ENCODE results near the gene GLRA3.
"Not testable (repeated sequence)": the region's sequence is repeated elsewhere in the genome, so short reads cannot be mapped to it uniquely, and the experiment has no call there.

Gene GLRA3

DNA sequence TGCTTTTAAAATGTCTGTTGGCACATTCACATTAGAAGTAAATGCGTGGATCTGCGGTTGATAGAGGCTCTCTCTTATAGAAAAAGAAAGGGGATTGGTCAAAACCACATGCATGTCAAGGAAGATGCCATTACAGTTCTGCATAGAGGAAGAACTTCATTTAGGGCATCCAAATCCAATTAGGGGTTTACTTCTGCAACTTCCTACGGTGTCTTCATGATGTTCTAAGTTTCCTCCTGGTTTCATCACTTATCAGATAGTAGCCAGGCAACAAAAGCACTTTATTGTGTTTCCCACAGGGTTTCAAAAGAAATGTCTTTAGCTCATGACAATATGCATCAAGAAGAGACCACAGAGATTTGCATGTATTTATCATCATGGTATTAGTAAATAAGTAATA lies 170.8 kb downstream of the GLRA3 start:
- DNase-seq (ENCODE audit: low read depth in 2 of 2): no peak

DNA sequence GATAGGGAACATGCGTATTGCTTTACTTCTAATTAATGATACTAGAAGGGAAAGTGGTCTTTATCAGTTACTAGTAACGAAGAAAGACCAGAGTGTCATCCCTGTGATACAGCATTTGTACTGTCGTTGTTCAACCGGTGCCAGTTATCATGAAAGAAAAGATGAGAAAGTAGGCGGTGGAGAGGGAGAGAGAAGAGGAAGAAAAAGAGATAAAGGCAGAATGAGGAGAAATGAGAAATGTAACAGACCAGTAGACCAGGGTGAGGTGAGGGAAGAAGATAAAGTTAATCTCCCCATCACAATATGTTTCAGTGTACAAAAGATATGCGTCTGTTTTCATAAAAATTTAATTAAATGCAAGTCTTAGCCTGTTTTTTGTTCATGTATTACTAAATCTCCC lies 171.6 kb downstream of the GLRA3 start:
- DNase-seq (ENCODE audit: low read depth in 2 of 2): no peak

DNA sequence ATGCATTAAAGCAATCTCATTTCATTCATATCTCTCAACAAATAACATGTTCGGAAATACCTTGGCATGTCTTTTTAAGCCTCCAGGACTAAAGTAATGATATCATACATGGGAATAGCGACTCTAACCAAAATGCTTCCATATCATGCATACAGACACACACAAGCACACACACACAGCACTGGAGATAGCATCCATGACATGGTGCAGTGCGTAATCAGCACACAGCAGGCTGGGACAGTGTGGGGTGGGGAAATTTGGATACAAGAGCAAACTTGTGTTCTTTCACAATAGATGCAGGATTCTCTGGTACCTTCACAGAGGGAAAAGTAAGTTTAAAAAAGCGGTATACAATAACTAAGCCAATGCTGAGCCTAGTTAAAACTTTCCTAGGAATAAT lies 174.4 kb downstream of the GLRA3 start:
- DNase-seq (ENCODE audit: low read depth in 2 of 2): no peak

DNA sequence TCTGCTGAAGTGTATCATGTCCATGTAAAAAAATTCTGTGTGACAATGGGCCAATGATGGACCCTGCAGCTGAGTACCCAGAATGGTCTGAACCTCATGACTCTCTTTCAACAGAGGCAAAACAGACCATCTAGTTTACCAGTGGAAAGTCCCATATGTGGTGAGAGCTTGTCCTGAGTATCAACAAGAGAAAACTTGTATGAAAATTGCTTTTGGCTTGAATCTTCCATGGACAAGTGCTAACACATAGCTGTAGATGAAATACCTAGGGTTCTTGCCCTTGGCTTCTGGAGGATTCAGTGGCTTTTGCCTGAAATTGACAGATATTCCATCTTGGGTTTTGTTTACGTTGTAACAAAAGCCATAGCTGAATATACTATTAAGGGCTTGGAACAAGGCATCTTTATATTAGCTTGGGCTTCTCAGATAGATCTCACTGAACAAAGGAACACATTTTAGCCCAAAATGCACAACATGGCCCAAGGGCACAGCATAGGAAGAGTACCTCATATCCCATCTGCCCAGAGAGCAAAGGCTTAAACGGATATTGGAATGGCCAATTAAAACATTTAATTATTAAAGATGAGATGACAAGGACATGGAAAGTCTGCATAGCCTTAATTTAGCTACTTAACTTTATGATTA lies 178.2 kb downstream of the GLRA3 start:
- DNase-seq (ENCODE audit: low read depth in 2 of 2): no peak

DNA sequence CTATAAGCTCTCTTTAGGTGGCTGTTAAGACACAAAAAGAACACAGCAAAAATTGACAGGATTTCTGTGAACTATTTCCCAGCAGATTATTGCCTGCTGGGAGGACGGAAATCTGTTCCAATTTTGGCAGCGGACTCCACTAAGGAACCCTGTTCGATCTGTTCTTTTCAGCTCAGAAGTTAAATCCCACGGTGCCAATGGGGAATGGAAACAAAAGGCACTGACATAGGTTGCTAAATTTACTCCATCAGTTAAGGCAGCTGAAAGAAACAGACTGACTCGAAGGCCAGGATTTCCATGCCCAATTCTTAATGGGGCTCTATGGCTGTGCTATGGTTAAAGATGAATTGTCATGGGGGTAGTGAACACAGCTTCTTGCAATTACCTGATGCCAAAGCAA lies 180.2 kb downstream of the GLRA3 start:
- no peak for DNase-seq (ENCODE audit: low read depth in 2 of 2)

DNA sequence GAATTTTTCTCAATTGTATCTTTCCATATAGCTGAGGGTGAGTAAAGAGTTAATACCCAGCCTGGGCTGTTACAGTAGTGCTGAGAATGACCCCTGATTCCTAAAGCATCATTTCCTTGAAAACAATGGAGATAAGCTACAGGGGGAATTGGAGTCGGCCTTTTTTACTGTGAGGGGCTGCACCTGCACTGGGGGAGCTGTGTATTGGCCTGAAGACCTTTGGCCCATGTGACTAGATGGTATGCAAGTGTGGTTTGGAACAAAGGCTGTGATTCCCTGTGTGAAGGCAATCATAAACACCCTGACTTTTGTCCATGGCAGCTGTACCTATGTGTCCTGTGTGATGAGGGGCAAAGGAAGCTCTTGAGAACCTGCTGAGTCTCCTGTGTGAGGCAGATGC lies 182.7 kb downstream of the GLRA3 start:
- no peak for DNase-seq (ENCODE audit: low read depth in 2 of 2)

DNA sequence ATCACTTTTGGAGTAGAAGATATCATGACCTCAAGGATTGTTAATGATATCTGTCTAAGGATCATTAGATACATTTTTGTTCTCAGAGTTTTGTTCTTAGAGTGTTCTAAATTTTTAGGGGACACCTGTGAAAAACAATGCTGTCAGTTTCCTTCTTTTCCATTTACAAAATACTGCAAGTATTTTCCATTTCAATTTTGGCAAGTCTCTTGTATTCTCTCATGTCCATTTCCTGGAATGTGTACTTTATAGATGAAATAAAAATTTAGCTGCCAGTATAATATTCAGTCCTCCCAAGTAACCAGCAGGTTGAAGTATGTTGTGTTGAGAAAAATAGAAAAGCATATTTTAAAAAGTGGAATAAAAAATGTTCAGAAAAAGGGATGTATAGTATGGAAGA lies 188.9 kb downstream of the GLRA3 start:
- DNase-seq (ENCODE audit: low read depth in 2 of 2): no peak

DNA sequence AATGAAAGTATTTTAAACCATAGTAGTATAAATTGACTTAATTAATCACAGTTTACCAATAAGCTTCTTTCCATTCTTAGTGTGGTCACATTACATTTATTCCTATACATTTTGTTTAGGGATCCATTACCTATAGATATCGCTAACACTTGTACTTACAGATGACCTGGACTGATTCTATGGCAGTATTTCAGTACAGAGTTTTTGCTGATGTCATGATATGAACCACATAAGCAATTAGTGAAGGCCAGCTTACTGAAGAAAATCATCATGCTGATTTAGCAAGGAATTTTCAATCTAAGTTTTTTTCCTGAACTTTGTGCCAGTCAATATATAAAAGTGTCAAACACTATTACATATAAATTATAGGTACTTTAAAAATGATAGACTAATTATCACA lies 193.3 kb downstream of the GLRA3 start:
- DNase-seq (ENCODE audit: low read depth in 2 of 2): no peak

DNA sequence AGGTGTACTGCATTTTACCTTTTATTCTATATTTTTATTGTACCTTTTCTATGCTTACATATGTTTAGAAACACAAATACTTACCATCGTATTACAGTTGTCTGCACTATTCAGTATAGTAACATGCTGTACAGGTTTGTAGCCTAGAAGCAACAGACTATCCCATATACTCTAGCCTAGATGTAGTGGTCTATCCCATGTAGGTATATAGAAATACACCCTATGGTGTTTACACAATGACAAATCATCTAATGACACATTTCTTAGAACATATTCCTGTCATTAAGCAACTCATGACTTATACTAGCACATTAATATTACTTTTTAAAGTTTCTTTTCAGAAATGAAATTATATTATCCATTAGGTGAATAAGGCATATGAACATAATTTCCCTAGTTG lies 195.6 kb downstream of the GLRA3 start:
- no peak for DNase-seq (ENCODE audit: low read depth in 2 of 2)

DNA sequence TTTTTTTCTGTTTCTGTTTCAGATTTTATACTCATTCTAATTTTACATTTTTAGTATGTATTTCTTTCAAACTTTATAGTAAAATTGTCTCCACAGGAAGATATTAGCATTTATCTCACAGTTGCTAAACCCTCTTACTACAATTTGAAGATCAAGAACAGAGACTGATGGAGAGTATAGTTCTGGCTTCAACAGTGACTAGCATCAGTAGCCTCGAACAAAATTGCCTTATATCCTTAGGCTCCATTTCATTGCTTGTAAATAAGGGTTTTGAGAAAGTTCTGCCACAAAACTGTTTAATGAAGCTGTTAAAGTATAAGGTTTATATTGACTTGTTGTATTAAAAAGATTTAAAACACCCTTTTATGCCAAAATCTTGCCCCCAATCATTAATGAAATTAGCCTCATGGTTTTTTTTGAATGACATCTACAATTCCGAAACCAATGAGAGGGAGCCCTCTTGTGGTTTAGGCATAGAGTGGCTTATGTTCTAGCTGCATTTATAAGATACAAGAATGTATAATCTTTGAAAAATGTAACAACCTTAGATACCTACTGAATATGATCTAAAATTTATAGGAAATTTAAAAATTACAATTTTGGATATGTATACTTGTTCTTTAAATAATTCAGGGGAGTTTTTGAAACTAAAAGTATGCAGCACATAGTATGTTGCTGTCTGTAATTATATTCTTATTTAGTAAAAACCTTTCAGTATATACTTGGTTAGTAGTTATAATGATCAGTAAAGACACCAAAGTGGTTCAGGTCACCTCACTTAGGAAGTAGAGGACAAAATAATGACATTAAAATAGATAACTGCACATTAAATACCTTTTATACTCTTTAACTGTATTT lies 196.9 kb downstream of the GLRA3 start:
- DNase-seq (ENCODE audit: low read depth in 2 of 2): no peak

DNA sequence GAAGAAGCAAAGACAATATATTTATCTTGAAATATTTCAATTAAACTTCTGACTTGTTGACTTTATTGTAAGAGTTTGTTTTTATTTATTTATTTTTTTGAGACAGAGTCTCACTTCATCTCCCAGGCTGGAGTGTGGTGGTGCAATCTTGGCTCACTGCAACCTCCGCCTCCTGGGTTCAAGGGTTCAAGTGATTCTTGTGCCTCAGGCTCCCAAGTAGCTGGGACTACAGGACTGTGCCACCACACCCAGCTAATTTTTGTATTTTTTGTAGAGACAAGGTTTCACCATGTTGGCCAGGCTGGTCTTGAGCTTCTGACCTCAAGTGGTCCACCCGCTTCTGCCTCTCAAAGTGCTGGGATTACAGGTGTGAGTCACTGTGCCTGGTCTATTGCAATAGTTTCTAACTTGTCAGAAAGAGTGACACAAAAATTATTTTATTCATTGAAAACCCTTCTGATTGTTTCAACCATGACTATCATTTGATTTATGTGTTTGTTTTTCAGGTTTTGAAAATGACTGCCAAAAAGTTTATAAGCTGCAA lies 199.1 kb downstream of the GLRA3 start:
- DNase-seq (ENCODE audit: low read depth in 2 of 2): not testable (repeated sequence)

DNA sequence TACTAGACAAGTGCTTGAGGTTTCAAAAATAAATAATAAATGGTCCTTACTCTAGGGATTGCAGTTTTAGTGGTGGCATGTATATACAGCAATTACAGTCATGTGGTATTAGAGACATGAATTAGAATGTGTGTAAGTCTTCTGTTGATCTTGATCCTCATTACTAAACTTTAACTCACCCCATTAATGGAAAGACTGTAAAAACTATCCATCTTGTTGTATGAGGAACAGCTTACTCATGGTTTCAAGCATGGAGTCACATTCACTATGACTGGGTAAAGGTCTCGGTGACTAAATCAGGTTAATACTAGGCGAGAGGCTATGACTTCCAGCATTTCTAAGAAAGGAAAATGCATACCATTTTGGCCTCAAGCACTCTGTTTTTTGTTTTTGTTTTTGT lies 199.8 kb downstream of the GLRA3 start:
- no peak for DNase-seq (ENCODE audit: low read depth in 2 of 2)

DNA sequence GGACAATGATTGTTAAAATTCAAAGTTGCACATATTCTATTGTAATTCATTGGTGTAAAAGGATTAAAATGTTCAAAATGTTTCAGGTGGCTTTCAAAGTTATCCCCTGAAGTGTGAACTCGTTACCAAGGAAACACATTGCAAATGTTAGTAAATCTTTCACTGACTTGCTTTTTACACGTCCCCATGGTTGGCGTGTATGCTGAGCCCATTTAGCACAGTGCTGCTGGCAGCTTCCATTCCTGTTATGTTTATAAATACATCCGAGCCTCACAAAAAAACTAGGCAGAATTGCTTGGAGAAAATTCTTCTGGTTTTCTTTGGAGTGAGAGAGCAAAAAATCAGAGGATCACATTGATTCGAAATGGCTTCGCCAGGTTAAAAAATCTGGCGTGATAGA lies 200.9 kb downstream of the GLRA3 start:
- DNase-seq (ENCODE audit: low read depth in 2 of 2): no peak

DNA sequence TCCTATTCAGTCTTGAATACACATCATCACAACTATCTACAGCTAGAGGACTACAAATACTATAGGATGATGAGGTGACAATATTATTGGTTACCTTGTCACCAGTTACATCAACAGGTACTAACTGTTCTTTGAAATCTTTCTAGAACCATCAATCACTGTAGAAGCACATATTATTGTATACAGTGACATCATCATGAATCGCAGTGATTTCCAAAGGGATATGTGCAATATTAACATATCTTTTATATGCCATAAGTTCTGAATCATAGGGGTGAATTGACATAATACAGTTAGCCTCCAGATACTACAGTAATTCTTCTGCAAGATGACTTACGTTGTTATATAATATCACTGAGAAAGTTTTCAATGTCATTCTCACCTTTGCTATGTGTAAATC lies 201.6 kb downstream of the GLRA3 start:
- DNase-seq (ENCODE audit: low read depth in 2 of 2): no peak

DNA sequence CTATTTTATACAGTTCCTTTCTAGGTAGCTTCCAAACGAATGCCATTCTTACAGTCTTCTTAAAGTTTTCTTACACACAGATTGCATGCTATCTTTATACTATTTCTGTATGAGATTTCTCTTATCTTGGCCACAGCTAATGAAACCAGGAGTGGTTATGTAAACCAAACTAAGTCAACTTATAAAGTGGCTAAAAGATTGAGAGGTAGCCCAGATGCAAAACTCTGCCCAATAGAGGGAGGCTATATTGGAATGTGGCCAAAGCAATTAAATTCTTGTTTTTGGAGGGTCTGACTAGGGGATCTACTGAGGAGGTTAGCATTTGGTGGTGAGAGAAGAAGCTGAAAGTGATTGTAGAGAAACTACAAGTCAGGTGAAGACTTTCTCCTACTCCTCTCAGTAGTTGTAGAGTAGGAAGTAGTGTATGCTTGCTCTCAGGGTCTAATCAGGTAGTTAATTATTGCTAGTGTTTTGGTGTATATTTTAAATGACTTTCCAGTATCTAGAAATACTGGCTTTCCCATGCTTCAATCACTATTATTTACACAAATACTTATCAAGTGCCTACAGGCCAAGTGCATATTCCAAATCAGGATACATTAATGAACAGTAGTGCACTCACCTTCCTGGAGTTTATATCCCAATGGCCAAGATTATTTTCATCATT lies 202.6 kb downstream of the GLRA3 start:
- DNase-seq (ENCODE audit: low read depth in 2 of 2): no peak

DNA sequence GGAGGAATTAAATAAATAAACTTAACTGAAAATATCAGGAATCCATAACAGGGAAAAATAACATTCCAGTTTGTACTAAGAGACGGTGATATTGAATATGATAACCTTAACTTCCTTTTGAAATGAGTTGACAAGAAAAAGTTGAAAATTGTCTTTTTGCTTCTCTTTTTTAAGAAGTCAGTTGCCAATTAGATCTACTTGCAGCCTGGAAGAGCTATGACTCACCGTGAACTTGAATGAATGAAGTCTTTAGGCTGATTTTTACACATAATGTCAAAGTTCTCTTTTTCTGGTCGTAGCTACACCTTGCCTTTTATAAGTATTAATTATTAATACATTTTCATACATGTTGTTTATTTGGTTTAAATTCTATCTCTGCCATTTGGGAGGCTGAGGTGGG lies 212.4 kb downstream of the GLRA3 start:
- DNase-seq (ENCODE audit: low read depth in 2 of 2): no peak

DNA sequence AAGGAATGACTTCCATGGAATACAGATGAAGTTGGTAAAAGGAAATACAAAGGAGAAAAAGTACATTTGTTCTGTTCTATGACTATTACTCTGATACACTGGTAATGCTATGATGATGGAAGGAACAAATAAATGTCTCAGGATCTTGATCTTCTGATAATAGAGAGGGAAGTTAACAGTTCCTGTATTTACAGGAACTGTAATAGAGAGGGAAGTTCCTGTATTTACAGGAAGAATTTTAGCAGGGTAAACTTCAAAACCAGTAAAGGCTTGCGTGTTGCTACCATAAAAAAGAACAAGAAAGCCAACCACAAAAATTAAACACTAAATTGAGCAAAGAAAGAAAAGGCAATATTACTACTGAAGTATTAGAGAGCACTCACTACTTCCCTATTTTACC lies 215.1 kb downstream of the GLRA3 start:
- no peak for DNase-seq (ENCODE audit: low read depth in 2 of 2)

DNA sequence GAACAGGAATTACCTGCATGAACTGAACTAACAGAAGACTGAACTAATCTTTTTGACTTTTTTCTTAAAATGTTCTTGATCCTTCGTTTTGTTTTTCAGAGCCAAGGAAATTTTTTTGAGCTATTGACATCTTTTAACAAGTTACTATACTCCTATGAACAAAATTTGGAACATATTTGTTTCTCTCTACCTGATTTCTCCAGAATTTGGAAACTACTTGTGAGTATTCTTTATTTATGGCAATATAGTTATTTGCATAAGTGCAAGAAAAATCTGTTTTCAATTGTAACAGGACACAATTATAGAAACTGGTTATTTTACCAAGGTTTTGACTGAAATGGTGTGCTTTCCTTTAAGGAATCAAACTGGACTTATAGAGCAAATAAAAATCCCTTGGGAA lies 217.3 kb downstream of the GLRA3 start:
- DNase-seq (ENCODE audit: low read depth in 2 of 2): no peak

DNA sequence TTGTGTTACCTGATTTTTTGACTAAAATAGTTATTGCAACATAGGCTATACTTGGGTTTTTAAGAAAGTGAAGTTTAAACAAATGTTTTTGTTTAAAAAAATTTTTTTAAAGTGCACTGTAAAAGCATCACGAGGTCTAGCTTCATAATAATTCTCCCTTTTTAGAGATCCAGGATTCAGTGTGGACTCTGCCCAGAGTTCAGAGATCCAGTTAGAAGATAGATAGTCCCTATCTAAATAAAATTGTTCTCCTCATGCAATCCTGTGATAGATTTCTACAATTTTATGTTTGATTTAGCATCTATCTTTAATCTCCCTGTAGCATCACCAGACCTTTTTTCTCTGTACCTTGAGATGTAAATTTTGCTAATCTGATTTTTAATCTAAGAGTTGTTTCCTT lies 221.3 kb downstream of the GLRA3 start:
- no peak for DNase-seq (ENCODE audit: low read depth in 2 of 2)

DNA sequence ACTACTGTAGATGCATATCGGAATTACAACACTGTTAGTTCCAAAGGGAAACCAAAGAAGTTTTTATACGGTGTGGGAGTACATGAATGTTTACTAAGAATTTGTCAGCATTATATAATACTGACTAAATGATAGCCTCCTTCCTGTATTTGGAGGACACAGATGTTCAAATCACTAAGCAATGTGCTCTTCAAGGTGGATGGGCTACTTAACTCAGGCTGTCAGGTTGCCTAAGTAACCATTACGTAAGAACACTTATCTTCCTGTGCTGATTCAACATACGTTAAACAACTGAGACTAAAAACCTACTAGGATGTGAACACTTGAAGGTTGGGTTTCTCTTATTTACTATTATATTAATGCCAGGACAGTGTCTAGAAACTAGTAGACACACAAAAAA lies 224.8 kb downstream of the GLRA3 start:
- DNase-seq (ENCODE audit: low read depth in 2 of 2): no peak

DNA sequence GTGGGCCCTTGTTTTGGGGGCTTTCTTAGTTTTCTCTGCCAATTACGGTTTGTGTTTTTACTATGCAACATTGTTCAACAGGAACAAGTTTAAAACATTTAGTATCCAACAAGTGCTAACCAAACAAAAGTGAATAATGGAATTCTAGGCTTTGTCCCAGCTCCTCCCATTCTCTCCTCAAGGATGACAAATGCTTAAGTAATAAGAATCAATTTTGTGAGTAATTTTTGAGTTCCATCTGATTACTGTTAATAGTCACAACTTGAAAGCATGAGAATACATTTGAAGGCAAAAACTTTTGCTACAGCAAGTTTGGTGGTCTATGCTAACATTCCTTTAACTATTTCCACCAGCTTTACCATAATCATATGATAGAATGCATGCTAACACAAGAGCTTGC lies 228.7 kb downstream of the GLRA3 start:
- no peak for DNase-seq (ENCODE audit: low read depth in 2 of 2)

DNA sequence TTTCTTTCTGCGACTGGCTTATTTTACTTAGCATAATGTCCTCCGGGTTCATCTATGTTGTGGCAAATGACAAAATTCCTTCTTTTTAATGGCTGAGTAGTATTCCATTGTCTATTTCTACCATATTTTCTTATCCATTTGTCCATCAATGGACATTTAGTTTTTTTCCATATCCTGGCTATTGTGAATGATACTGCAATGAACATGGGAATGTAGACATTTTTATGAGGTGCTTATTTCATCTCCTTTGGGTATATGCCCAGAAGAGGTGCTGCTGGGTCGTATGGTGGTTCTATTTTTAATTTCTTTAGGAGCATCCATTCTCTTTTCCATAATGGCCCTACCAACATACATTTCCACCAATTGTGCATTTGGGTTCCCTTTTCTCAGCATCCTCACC lies 230.2 kb downstream of the GLRA3 start:
- no peak for DNase-seq (ENCODE audit: low read depth in 2 of 2)

DNA sequence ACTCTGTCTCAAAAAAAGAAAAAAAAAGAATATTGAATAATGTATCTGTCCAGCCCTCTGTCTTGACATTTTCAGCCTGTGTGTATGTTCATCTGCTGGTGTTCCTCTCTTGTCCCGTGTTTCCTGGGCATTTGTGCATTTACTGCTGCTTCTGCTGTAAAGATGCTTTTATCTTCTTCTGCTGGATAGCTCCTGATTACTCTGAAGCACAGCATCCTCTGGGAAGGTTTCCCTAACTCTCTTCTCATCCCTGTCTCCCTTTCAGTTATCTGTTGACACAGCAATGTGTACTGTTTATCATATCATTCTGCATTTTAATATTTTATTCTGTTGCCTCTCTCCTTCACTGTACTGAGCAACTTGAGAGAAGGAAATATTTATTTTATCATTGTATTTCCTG lies 232.5 kb downstream of the GLRA3 start:
- DNase-seq (ENCODE audit: low read depth in 2 of 2): no peak
